AG04450 (cell line): ENCODE results near the gene TMEM174. TPM values are rescaled to one million over a fixed set of nuclear protein-coding genes. Genes with fewer than 3 reads are reported as not detected.
"Not testable (repeated sequence)": the region's sequence is repeated elsewhere in the genome, so short reads cannot be mapped to it uniquely, and the experiment has no call there.

Experiments used
- CTCF ChIA-PET: fragments of 300-600, 350-600 bp; formaldehyde crosslinking; extraction: SDS; loops from one replicate; lab custom pipeline; 2022; ENCODE audit warnings: antibody characterized with exemption, inconsistent platforms; lab: Charles Lee
- POLR2A ChIA-PET: fragments of 350-600 bp; formaldehyde crosslinking; extraction: SDS; loops from one replicate; lab custom pipeline; 2021; ENCODE audit warnings: antibody characterized with exemption, inconsistent platforms; lab: Yijun Ruan, JAX
- DNase-seq: peaks from one replicate; pipeline ENCODE4 v3.0.0-alpha.2; 2011; ENCODE audit warnings: low read depth, low spot score
- H3K27ac ChIP-seq: one replicate; pipeline ENCODE4 v1.5.1; 2012; ENCODE audit warnings: low read depth, low read length, control low read depth
- H3K27me3 ChIP-seq: one replicate; pipeline ENCODE4 v1.6.0; 2012; ENCODE audit warnings: low read length; ENCODE audit not compliant: control insufficient read depth, insufficient read depth
- H3K4me3 ChIP-seq: 2 replicates; pipeline ENCODE4 v1.5.1; 2011; ENCODE audit warnings: mild to moderate bottlenecking, low read depth, low read length, control low read depth
- H3K9me3 ChIP-seq: 2 replicates; pipeline ENCODE4 v1.5.1; 2012; ENCODE audit warnings: low read length; ENCODE audit not compliant: control insufficient read depth, insufficient read depth
- CTCF ChIP-seq: IDR thresholded peaks from 2 replicates; pipeline ENCODE4 v1.5.1; 2011; ENCODE audit warnings: low read depth, low read length, control low read depth, inconsistent platforms
- polyA plus RNA-seq: library from polyadenylated mRNA; depleted of rRNA; stranded (reverse); fragments of >200 nt; gene quantifications from 2 replicates; pipeline ENCODE4 v1.2.3, GENCODE V29; 2011

The TMEM174 gene
- polyA plus RNA-seq, 1 experiment = not detected

- H3K9me3 ChIP-seq = peaks cover 12% of the 10 kb centered on the region
- H3K27me3 ChIP-seq = no peaks in the 10 kb centered on the region
- ChIA-PET CTCF (interaction anchor here (1.7 to 3.6 kb wide), 2 partner anchors 11 to 13 kb away, joined by 7 to 36 read pairs; no protein-coding TSS in a partner anchor), POLR2A (no interaction called here)
- no peak overlapping the region for H3K27ac ChIP-seq
- no peak for DNase-seq
- TF ChIP-seq CTCF = no peak
- no peak overlapping the region for H3K4me3 ChIP-seq
These were observed 31.7 kb downstream of the TMEM174 start for GRCh38 chr5:73204733-73205132.

GRCh38 chr5:73205305-73205704, 32.3 kb downstream of the TMEM174 start:
- H3K27me3 ChIP-seq = no peaks in the 10 kb centered on the region
- no peak for DNase-seq
- POLR2A ChIA-PET = no interaction called here
- H3K9me3 ChIP-seq = peaks cover 12% of the 10 kb centered on the region
- H3K27ac ChIP-seq = no peak overlapping the region
- TF ChIP-seq CTCF = no peak
- no peak overlapping the region for H3K4me3 ChIP-seq
- CTCF ChIA-PET = no interaction called here

GRCh38 chr5:73207239-73207638, 34.2 kb downstream of the TMEM174 start:
- H3K27me3 ChIP-seq, DNase-seq, H3K27ac ChIP-seq, H3K4me3 ChIP-seq: not testable (repeated sequence)
- POLR2A ChIA-PET = interaction anchor here (0.5 to 1.1 kb wide), 2 partner anchors 98 to 242 kb away, joined by 3 to 5 read pairs; partner anchors contain the start of gene FOXD1
- H3K9me3 ChIP-seq = peaks cover 12% of the 10 kb centered on the region
- CTCF ChIA-PET = interaction anchor here (1.5 kb wide), 1 partner anchor 9 kb away, joined by 13 read pairs; no protein-coding TSS in a partner anchor

- POLR2A ChIA-PET, H3K27ac ChIP-seq, H3K4me3 ChIP-seq, DNase-seq, CTCF ChIA-PET, H3K27me3 ChIP-seq: not testable (repeated sequence)
- peaks cover 12% of the 10 kb centered on the region for H3K9me3 ChIP-seq
These were observed 36.1 kb downstream of the TMEM174 start for GRCh38 chr5:73209075-73209474.

DNA sequence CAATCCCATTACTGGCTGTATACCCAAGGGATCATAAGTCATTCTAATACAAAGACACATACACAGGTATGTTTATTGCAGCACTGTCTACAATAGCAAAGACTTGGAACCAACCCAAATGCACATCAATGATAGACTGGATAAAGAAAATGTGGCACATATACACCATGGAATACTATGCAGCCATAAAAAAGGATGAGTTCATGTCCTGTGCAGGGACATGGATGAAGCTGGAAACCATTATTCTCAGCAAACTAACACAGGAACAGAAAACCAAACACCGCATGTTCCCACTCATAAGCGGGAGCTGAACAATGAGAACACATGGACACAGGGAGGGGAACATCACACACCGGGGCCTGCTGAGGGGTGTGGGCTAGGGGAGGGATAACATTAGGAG, 39.7 kb downstream of the TMEM174 start:
- CTCF ChIA-PET = interaction anchor here (1.7 kb wide), 1 partner anchor 239 kb away, joined by 4 read pairs; no protein-coding TSS in a partner anchor
- POLR2A ChIA-PET, H3K9me3 ChIP-seq, H3K27ac ChIP-seq, H3K4me3 ChIP-seq, H3K27me3 ChIP-seq, DNase-seq: not testable (repeated sequence)

DNA sequence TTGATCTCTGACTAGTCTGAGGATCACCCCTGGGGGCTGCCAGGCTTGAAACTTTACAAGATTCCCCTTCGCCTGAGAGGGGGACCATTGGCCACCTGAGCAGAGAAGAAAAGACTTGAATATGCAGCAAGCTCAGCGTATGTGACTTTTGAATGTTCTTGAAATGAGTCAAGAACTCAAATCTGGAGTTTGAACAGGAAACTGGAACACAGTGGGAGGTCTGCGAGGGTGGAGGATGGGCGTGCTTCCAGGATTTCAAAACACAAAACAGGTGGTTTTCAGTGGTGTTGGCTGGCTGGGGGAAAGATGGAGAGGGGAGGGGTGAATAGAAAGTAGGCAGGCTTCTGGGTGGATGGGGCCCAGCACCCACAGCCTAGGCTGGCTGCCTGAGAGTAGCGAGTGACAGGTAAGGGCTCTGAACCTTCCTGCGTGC, 40.6 kb downstream of the TMEM174 start:
- Histone ChIP-seq H3K27ac (peak overlapping the region; percentile 54), H3K4me3 (no peak overlapping the region), H3K27me3 (no peaks in the 10 kb centered on the region), H3K9me3 (no peaks in the 10 kb centered on the region)
- ChIA-PET POLR2A (interaction anchor here (0.6 kb wide), 1 partner anchor 235 kb away, joined by 3 read pairs; the partner anchor contains the start of gene FOXD1), CTCF (interaction anchor here (3.9 kb wide), 1 partner anchor 237 kb away, joined by 61 read pairs; no protein-coding TSS in a partner anchor)
- no peak for TF ChIP-seq CTCF
- peak; percentile 82 for DNase-seq
